ENCODE results near the gene LAMC2.
"Not testable (repeated sequence)": the region's sequence is repeated elsewhere in the genome, so short reads cannot be mapped to it uniquely, and the experiment has no call there.

LAMC2 gene

GRCh38 chr1:183272390-183272848 is 86.4 kb downstream of the LAMC2 start:
- H3K27ac ChIP-seq, result no peak overlapping the region
- H3K4me3 ChIP-seq (ENCODE audit: low read depth, low read length), result no peak overlapping the region
- DNase-seq, result no peak
- H3K9me3 ChIP-seq (ENCODE audit: severe bottlenecking), result no peaks in the 10 kb centered on the region
- no peaks in the 10 kb centered on the region for H3K36me3 ChIP-seq
- TF ChIP-seq, protein P1, sequence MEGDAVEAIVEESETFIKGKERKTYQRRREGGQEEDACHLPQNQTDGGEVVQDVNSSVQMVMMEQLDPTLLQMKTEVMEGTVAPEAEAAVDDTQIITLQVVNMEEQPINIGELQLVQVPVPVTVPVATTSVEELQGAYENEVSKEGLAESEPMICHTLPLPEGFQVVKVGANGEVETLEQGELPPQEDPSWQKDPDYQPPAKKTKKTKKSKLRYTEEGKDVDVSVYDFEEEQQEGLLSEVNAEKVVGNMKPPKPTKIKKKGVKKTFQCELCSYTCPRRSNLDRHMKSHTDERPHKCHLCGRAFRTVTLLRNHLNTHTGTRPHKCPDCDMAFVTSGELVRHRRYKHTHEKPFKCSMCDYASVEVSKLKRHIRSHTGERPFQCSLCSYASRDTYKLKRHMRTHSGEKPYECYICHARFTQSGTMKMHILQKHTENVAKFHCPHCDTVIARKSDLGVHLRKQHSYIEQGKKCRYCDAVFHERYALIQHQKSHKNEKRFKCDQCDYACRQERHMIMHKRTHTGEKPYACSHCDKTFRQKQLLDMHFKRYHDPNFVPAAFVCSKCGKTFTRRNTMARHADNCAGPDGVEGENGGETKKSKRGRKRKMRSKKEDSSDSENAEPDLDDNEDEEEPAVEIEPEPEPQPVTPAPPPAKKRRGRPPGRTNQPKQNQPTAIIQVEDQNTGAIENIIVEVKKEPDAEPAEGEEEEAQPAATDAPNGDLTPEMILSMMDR (IDR thresholded peaks at IDR 0.05; ENCODE audit: low read depth, low read length), result no peak
- H3K27me3 ChIP-seq (ENCODE audit: insufficient read depth, low read depth, severe bottlenecking), result no peaks in the 10 kb centered on the region

GRCh38 chr1:183273300-183273699 is 87.2 kb downstream of the LAMC2 start:
- TF ChIP-seq, protein P1 (IDR thresholded peaks at IDR 0.05; ENCODE audit: low read depth, low read length), result no peak
- DNase-seq, result no peak

DNA sequence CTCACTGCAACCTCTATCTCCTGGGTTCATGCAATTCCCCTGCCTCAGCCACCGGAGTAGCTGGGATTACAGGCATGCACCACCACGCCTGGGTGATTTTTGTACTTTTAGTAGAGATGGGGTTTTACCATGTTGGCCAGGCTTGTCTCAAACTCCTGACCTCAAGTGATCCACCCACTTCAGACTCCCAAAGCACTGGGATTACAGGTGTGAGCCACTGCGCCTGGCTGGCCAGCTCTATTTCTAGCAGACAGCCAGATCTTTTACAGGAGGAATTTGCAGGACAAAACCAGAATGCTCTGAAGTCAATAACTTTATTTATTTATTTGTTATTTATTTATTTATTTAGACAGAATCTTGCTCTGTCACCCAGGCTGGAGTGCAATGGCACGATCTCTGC is 87.9 kb downstream of the LAMC2 start:
- H3K4me3 ChIP-seq (ENCODE audit: low read depth, low read length); H3K27me3 ChIP-seq (ENCODE audit: insufficient read depth, low read depth, severe bottlenecking); H3K27ac ChIP-seq; DNase-seq; H3K9me3 ChIP-seq (ENCODE audit: severe bottlenecking); H3K36me3 ChIP-seq: not testable (repeated sequence)

More at GRCh38 chr1:183273300-183273699, 87.2 kb downstream of the LAMC2 start:
- no peaks in the 10 kb centered on the region for H3K36me3 ChIP-seq
- H3K27ac ChIP-seq, result no peak overlapping the region
- H3K4me3 ChIP-seq (ENCODE audit: low read depth, low read length), result no peak overlapping the region
- no peaks in the 10 kb centered on the region for H3K27me3 ChIP-seq (ENCODE audit: insufficient read depth, low read depth, severe bottlenecking)
- H3K9me3 ChIP-seq (ENCODE audit: severe bottlenecking), result no peaks in the 10 kb centered on the region

DNA sequence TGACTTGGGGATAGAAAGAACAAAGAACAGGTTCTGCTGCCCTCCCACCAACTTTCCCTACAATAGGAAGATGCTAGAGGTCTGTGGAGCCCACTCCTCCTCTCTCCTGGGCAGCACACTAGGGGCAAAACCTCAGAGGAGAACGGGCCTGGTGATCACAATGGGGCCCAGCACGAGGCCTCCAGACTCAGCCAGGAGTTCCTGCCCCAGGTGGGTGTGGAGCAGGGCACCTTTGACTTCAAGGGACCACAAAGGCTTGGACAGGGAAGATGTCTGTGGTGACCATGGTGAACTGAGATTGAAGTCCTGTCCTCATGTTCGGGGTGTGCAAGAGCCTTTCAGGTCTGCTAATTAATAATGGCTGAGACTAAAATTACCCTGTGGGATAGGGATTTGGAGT is 88.8 kb downstream of the LAMC2 start:
- no peaks in the 10 kb centered on the region for H3K9me3 ChIP-seq (ENCODE audit: severe bottlenecking)
- H3K36me3 ChIP-seq, result no peaks in the 10 kb centered on the region
- no peaks in the 10 kb centered on the region for H3K27me3 ChIP-seq (ENCODE audit: insufficient read depth, low read depth, severe bottlenecking)
- DNase-seq, result no peak
- H3K27ac ChIP-seq, result no peak overlapping the region
- H3K4me3 ChIP-seq (ENCODE audit: low read depth, low read length), result no peak overlapping the region
- TF ChIP-seq, protein P1 (IDR thresholded peaks at IDR 0.05; ENCODE audit: low read depth, low read length), result no peak

GRCh38 chr1:183275322-183275721 is 89.3 kb downstream of the LAMC2 start:
- no peak for DNase-seq
- H3K27me3 ChIP-seq (ENCODE audit: insufficient read depth, low read depth, severe bottlenecking), result no peaks in the 10 kb centered on the region
- no peak overlapping the region for H3K4me3 ChIP-seq (ENCODE audit: low read depth, low read length)
- H3K36me3 ChIP-seq, result no peaks in the 10 kb centered on the region
- no peak overlapping the region for H3K27ac ChIP-seq
- H3K9me3 ChIP-seq (ENCODE audit: severe bottlenecking), result no peaks in the 10 kb centered on the region
- TF ChIP-seq, protein P1 (IDR thresholded peaks at IDR 0.05; ENCODE audit: low read depth, low read length), result no peak

DNA sequence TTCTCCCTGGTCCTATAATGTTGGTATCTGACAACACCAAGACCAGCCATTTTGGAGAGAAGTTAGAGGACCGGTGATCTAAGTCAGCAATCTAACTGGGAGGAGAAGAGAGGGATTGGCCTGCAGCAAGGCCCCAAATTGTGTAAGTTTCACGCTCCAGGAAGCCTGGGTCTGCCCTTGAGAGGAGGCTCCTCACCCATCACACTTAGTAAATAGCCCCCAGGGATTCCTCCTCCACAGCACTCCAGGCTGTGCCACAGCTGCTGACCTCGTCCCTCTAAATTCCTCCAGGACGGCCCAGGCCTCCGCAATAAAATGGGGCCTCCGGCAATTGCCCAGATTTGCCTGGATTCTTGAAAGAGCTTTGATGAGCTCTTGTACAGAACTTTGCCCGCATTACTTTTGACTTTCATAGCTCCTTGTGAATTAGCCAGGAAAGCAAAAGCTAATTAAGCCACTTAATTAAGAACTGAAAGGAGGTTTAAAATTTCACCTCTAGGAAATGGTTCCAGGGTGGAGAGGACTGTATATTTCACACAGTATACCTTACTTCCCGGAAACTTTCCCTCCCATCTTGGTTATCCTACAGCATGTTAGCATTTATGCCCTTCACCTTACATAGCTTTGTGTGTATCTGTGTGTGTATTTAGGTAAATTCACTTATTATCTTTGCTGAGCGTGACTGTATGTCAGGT is 90.5 kb downstream of the LAMC2 start:
- H3K27ac ChIP-seq, result no peak overlapping the region
- no peak for DNase-seq
- TF ChIP-seq, protein P1 (IDR thresholded peaks at IDR 0.05; ENCODE audit: low read depth, low read length), result no peak

More for the DNA sequence above, 90.5 kb downstream of the LAMC2 start:
- Histone ChIP-seq H3K27me3 (ENCODE audit: insufficient read depth, low read depth, severe bottlenecking) (no peaks in the 10 kb centered on the region), H3K4me3 (ENCODE audit: low read depth, low read length) (no peak overlapping the region), H3K9me3 (ENCODE audit: severe bottlenecking) (no peaks in the 10 kb centered on the region), H3K36me3 (no peaks in the 10 kb centered on the region)

All from WERI-Rb-1 (cell line).